Panc1 (cell line): Measurements from ENCODE around the gene DENND5B. TPM values are rescaled to one million over a fixed set of nuclear protein-coding genes. Genes with fewer than 3 reads are reported as not detected.
A peak's percentile ranks its signal among the peaks of the same experiment; 100 is the strongest.
"Not testable (repeated sequence)": the region's sequence is repeated elsewhere in the genome, so short reads cannot be mapped to it uniquely, and the experiment has no call there.

Experiments used
- ATAC-seq: fragments of 200-7000 bp; cut with Tn5 transposase; 2 replicates; pipeline ENCODE4 v1.9.1; 2020; ENCODE audit warnings: mild to moderate bottlenecking, moderate library complexity
- BruUV-seq: library from RNA; stranded (reverse); fragments of 400-500 nt; replicated peaks from 2 replicates; lab custom pipeline; 2021; lab: Mats Ljungman, UMichigan
- CTCF ChIA-PET: fragments of 300-600 bp; sonication (Branson Sonifier 250); formaldehyde crosslinking; loops from one replicate; lab custom pipeline; 2022; ENCODE audit warnings: antibody characterized with exemption; lab: Charles Lee
- POLR2A ChIA-PET: fragments of 300-600 bp; sonication (Branson Sonifier 250); formaldehyde crosslinking; loops from one replicate; lab custom pipeline; 2022; ENCODE audit warnings: antibody characterized with exemption; lab: Charles Lee
- DNase-seq: peaks from one replicate; pipeline ENCODE4 v3.0.0-alpha.2; 2010; ENCODE audit warnings: low read depth, low spot score
- H3K27ac ChIP-seq: 2 replicates; pipeline ENCODE4 v1.5.1; 2011; ENCODE audit warnings: mild to moderate bottlenecking, low read length, inconsistent platforms
- H3K27me3 ChIP-seq: fragments of 200-500 bp; sonication (Bioruptor generic); 2 replicates; pipeline ENCODE4 v1.6.0; 2014; ENCODE audit warnings: low read length, inconsistent platforms; ENCODE audit not compliant: control insufficient read depth, insufficient read depth
- H3K36me3 ChIP-seq: fragments of 200-500 bp; sonication (Bioruptor generic); 2 replicates; pipeline ENCODE4 v1.5.1; 2014; ENCODE audit warnings: inconsistent platforms, mild to moderate bottlenecking, low read length, moderate library complexity; ENCODE audit not compliant: control insufficient read depth, insufficient read depth
- H3K4me1 ChIP-seq: 2 replicates; pipeline ENCODE4 v1.5.1; 2011; ENCODE audit warnings: inconsistent platforms, mild to moderate bottlenecking, low read length, moderate library complexity; ENCODE audit not compliant: control insufficient read depth, insufficient read depth
- H3K4me3 ChIP-seq, 2 experiments: 2 replicates each; pipeline ENCODE4 v1.5.1; 2011 to 2012; ENCODE audit warnings: low read depth in 2 of 2, low read length in 2 of 2, mild to moderate bottlenecking in 2 of 2, inconsistent platforms in 1 of 2, moderate library complexity in 1 of 2
- H3K9me3 ChIP-seq: fragments of 200-500 bp; sonication (Bioruptor generic); 2 replicates; pipeline ENCODE4 v1.5.1; 2014; ENCODE audit warnings: low read depth, mild to moderate bottlenecking, inconsistent platforms, low read length, moderate library complexity; ENCODE audit not compliant: control insufficient read depth, insufficient read depth
- CTCF ChIP-seq: fragments of 450-650 bp; IDR thresholded peaks from 2 replicates; pipeline ENCODE4 v1.5.1; 2017; ENCODE audit warnings: mild to moderate bottlenecking
- POLR2AphosphoS5 ChIP-seq: IDR thresholded peaks from 2 replicates; pipeline ENCODE4 v1.6.1; 2012; ENCODE audit warnings: mild to moderate bottlenecking, low read depth, low read length, moderate library complexity
- SIN3A ChIP-seq: IDR thresholded peaks from 2 replicates; pipeline ENCODE4 v1.6.1; 2012; ENCODE audit warnings: low read depth, mild to moderate bottlenecking, low read length, moderate library complexity, borderline replicate concordance; ENCODE audit not compliant: insufficient read depth
- TCF7L2 ChIP-seq: IDR thresholded peaks from 2 replicates; pipeline ENCODE4 v1.6.1; 2011; ENCODE audit warnings: mild to moderate bottlenecking, low read depth, low read length, inconsistent platforms
- in situ Hi-C: cut with HindIII; loops from 2 replicates; pipeline ENCODE4 v1.10.0; 2016; ENCODE audit warnings: low sequenced_read_pairs, low pct_unique_long_range_greater_than_20kb
- intact Hi-C: fragments of 100-400 bp; cut with micrococcal nuclease; formaldehyde crosslinking; loops from one replicate; pipeline ENCODE4 v1.10.0; 2022; ENCODE audit not compliant: unreplicated experiment
- total RNA-seq: library from RNA; stranded (reverse); gene quantifications from one replicate; pipeline ENCODE4 v1.2.1, GENCODE V29; 2021; ENCODE audit not compliant: unreplicated experiment
- TF ChIP-seq, protein P1 (sequence below), 2 experiments: IDR thresholded peaks; 2 replicates each; pipeline ENCODE4 v1.6.1; 2011 to 2012; ENCODE audit warnings: low read depth in 2 of 2, control low read depth in 1 of 2, low read length in 1 of 2, mild to moderate bottlenecking in 1 of 2, moderate library complexity in 1 of 2; ENCODE audit not compliant: insufficient read depth in 1 of 2

DENND5B gene
- total RNA-seq, 1 experiment from 2014 or later = 36.8 TPM

DNA sequence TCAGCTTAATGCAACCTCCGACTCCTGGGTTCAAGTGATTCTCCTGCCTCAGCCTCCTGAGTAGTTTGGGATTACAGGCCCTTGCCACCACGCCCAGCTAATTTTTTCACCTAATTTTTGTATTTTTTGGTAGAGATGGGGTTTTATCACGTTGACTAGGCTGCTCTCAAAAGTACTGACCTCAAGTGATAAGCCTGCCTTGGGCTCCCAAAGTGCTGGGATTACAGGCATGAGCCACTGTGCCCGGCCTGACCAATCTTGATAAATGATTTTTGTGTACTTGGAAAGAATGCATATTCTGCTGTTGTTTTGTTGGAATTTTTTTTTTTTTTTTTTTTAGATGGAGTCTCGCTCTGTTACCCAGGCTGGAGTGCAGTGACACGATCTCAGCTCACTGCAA is 215.5 kb downstream of the DENND5B start:
- ATAC-seq, in situ Hi-C loops, H3K27ac ChIP-seq, POLR2A ChIA-PET, intact Hi-C loops, H3K27me3 ChIP-seq, H3K9me3 ChIP-seq, DNase-seq, BruUV-seq, H3K4me3 ChIP-seq, CTCF ChIA-PET, H3K36me3 ChIP-seq: not testable (repeated sequence)
- H3K4me1 ChIP-seq = peaks cover 12% of the 10 kb centered on the region

GRCh38 chr12:31371256-31371620 is 219.7 kb downstream of the DENND5B start:
- in situ Hi-C loops = no loop called here
- no peaks in the 10 kb centered on the region for H3K36me3 ChIP-seq
- ChIA-PET POLR2A (no interaction called here), CTCF (no interaction called here)
- H3K9me3 ChIP-seq = no peaks in the 10 kb centered on the region
- H3K27me3 ChIP-seq = no peaks in the 10 kb centered on the region
- H3K27ac ChIP-seq = peak overlapping the region; percentile 82; the same call in 1 of the 2 replicates
- no TSS peak for BruUV-seq
- intact Hi-C loops = no loop called here
- peak; percentile 15; the same call in 1 of the 2 replicates for ATAC-seq
- TF ChIP-seq TCF7L2 (no peak), CTCF (no peak), POLR2AphosphoS5 (no peak), SIN3A (no peak)
- TF ChIP-seq, protein P1, sequence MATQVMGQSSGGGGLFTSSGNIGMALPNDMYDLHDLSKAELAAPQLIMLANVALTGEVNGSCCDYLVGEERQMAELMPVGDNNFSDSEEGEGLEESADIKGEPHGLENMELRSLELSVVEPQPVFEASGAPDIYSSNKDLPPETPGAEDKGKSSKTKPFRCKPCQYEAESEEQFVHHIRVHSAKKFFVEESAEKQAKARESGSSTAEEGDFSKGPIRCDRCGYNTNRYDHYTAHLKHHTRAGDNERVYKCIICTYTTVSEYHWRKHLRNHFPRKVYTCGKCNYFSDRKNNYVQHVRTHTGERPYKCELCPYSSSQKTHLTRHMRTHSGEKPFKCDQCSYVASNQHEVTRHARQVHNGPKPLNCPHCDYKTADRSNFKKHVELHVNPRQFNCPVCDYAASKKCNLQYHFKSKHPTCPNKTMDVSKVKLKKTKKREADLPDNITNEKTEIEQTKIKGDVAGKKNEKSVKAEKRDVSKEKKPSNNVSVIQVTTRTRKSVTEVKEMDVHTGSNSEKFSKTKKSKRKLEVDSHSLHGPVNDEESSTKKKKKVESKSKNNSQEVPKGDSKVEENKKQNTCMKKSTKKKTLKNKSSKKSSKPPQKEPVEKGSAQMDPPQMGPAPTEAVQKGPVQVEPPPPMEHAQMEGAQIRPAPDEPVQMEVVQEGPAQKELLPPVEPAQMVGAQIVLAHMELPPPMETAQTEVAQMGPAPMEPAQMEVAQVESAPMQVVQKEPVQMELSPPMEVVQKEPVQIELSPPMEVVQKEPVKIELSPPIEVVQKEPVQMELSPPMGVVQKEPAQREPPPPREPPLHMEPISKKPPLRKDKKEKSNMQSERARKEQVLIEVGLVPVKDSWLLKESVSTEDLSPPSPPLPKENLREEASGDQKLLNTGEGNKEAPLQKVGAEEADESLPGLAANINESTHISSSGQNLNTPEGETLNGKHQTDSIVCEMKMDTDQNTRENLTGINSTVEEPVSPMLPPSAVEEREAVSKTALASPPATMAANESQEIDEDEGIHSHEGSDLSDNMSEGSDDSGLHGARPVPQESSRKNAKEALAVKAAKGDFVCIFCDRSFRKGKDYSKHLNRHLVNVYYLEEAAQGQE (IDR thresholded peaks at IDR 0.05; ENCODE audit: insufficient read depth in 1 of 2, low read depth in 2 of 2, low read length in 1 of 2) = no peak
- H3K4me1 ChIP-seq = peaks cover 26% of the 10 kb centered on the region
- H3K4me3 ChIP-seq = no peak overlapping the region
- DNase-seq = no peak

GRCh38 chr12:31370531-31371255 is 220.2 kb downstream of the DENND5B start:
- peak overlapping the region; percentile 32 to 58 for H3K4me3 ChIP-seq
- H3K27ac ChIP-seq = peak overlapping the region; percentile 82
- H3K9me3 ChIP-seq = no peaks in the 10 kb centered on the region
- ChIA-PET CTCF (interaction anchor here (1.2 kb wide), 1 partner anchor 119 kb away, joined by 3 read pairs; no protein-coding TSS in a partner anchor), POLR2A (no interaction called here)
- in situ Hi-C loops = no loop called here
- no peak for DNase-seq
- ATAC-seq = peak; percentile 34
- intact Hi-C loops = no loop called here
- TF ChIP-seq TCF7L2 (no peak), CTCF (no peak), SIN3A (no peak), POLR2AphosphoS5 (no peak)
- TF ChIP-seq, protein P1 (IDR thresholded peaks at IDR 0.05; ENCODE audit: insufficient read depth in 1 of 2, low read depth in 2 of 2, low read length in 1 of 2) = no peak
- BruUV-seq = no TSS peak
- H3K4me1 ChIP-seq = peaks cover 26% of the 10 kb centered on the region
- no peaks in the 10 kb centered on the region for H3K36me3 ChIP-seq
- H3K27me3 ChIP-seq = no peaks in the 10 kb centered on the region
